ENCODE measurements around the gene MLXIPL.
"Not testable (repeated sequence)": the region's sequence is repeated elsewhere in the genome, so short reads cannot be mapped to it uniquely, and the experiment has no call there.

MLXIPL gene

GRCh38 chr7:73644688-73645286 lies 20.5 kb upstream of the MLXIPL start:
- FAIRE-seq, result no peak

- FAIRE-seq, result no peak
Observed at GRCh38 chr7:73642834-73643233, 18.5 kb upstream of the MLXIPL start.

GRCh38 chr7:73638911-73639310 lies 14.6 kb upstream of the MLXIPL start:
- no peak for FAIRE-seq

- FAIRE-seq, result no peak
Observed at GRCh38 chr7:73635428-73636200, 11.3 kb upstream of the MLXIPL start.

GRCh38 chr7:73633844-73634243 lies 9.5 kb upstream of the MLXIPL start:
- no peak for FAIRE-seq

- FAIRE-seq, result no peak
Observed at GRCh38 chr7:73633323-73633722, 9.0 kb upstream of the MLXIPL start.

GRCh38 chr7:73631558-73631957 lies 7.2 kb upstream of the MLXIPL start:
- no peak for FAIRE-seq

GRCh38 chr7:73628504-73628903 lies 4.2 kb upstream of the MLXIPL start:
- no peak for FAIRE-seq

GRCh38 chr7:73626814-73627213 lies 2.5 kb upstream of the MLXIPL start:
- no peak for FAIRE-seq

- FAIRE-seq, result no peak
Observed at GRCh38 chr7:73625276-73625675, 954 bp upstream of the MLXIPL start.

- FAIRE-seq, result no peak
Observed at GRCh38 chr7:73624669-73625001, 313 bp upstream of the MLXIPL start.

- no peak for FAIRE-seq
Observed at GRCh38 chr7:73622909-73623797, 1.2 kb downstream of the MLXIPL start.

- no peak for FAIRE-seq
Observed at GRCh38 chr7:73622527-73622908, 1.8 kb downstream of the MLXIPL start.

GRCh38 chr7:73621168-73622063 lies 2.9 kb downstream of the MLXIPL start:
- FAIRE-seq, result no peak

GRCh38 chr7:73619394-73619793 lies 4.9 kb downstream of the MLXIPL start:
- FAIRE-seq, result not testable (repeated sequence)

GRCh38 chr7:73618538-73618937 lies 5.8 kb downstream of the MLXIPL start:
- FAIRE-seq, result peak; percentile 51

- FAIRE-seq, result not testable (repeated sequence)
Observed at GRCh38 chr7:73617520-73617919, 6.8 kb downstream of the MLXIPL start.

GRCh38 chr7:73615886-73616285 lies 8.4 kb downstream of the MLXIPL start:
- no peak for FAIRE-seq

GRCh38 chr7:73614937-73615336 lies 9.4 kb downstream of the MLXIPL start:
- not testable (repeated sequence) for FAIRE-seq

- peak; percentile 87 for FAIRE-seq
Observed at GRCh38 chr7:73613954-73614735, 10.2 kb downstream of the MLXIPL start.

- FAIRE-seq, result no peak
Observed at GRCh38 chr7:73612598-73613269, 11.6 kb downstream of the MLXIPL start.

All from islet of Langerhans (tissue), 1 donor.